ENCODE data around the gene ZNF354C.

Gene ZNF354C

DNA sequence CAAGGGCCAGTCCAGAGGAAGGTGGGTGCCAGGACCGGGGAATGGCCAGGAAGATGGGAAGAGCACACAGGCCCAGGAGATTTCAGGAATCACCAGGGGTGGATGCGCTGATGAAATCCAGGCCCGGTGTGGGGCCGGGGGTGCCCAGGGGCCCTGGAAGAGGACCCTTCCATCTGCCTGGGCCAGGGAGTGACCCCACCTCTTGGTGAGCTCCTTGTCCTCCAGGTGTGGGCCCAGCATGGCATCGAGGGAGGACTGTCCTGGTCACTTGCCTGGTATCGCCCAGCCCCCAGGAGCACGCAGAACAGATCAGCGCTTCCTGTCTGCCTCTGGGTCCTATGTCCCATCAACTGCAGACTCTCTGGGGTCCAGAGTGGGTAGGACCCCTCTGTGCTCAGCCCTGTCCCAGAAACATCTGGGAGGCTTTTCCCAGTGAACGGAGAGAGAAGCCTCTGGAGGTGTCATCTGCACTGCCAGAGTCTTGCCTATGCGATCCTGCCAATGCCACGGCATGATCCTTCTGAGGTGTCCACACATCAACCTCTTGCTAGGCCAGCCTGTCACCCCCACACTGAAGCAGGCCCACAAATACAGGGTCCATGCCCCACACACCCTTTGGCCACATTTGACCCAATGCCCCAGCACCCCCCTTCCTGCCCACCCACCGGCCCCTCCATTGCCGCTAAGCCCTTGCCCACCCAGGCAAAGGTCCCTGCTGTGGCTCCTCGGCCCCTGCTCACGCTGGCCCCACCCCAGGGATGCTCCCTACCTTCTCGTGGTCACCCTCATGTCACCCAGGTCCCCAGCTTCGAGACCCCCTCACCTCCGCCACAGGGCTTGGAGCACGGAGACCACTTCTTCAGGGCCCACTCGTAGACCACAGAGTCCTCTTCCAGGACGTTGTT, 67.2 kb downstream of the ZNF354C start:
- no peak for DNase-seq (ENCODE audit: low spot score)

DNA sequence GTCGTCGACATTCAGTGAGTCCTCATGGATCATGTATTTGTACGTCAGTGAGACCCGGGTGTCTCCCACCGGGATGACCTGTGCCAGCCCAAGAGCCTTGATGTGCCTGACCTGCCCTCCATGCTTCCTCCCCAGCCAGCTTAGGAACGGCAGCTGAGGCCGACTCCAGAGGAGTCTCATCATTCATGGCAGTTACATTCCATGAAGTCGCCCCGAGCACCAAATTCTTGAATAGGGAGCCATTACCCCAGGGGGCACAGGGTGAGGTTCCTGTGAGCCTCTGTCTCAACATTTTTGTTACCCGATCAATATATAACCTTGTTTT, 67.8 kb downstream of the ZNF354C start:
- no peak for DNase-seq (ENCODE audit: low spot score)

DNA sequence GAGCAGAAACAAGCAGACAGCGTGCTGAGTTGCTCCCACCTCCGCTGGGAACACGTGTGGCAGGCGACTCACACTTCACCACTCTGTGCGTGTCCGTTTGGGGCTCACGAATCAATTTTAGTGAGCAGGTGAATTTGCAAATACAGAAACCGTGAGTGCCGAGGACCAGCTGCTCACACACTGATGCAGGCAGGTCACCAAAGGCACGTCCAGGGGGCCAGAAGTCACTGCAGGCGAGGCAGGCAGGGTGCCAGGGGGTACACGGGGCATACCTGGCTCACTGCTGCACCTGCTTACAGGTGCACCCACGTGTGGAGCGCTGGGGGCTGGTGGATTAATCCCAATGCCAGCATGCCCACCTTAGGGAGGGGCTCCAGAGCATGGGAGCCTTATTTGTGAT, 68.8 kb downstream of the ZNF354C start:
- no peak for DNase-seq (ENCODE audit: low spot score)

DNA sequence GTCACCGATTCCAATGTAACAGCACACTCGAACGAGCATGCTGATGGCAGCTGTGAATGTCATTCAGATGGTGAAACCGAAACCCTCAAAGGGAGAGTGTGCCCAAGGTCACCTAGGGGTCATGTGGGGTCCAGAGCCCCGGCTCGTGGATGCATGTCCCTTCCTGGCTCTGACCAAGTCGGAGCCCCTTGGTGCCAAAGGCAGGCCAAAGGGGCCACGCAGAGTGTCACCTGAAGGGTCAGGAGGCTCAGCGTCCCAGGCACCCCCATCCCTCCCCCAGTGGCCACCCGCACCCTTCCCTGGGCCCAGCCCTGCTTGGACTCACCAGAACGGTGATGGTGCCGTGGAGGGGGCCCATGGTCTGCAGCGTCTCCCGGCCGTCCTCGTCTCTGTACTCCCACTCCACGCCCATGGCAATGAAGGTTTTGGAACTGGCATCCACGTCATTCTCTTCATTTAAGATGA, 69.5 kb downstream of the ZNF354C start:
- DNase-seq (ENCODE audit: low spot score), result no peak

DNA sequence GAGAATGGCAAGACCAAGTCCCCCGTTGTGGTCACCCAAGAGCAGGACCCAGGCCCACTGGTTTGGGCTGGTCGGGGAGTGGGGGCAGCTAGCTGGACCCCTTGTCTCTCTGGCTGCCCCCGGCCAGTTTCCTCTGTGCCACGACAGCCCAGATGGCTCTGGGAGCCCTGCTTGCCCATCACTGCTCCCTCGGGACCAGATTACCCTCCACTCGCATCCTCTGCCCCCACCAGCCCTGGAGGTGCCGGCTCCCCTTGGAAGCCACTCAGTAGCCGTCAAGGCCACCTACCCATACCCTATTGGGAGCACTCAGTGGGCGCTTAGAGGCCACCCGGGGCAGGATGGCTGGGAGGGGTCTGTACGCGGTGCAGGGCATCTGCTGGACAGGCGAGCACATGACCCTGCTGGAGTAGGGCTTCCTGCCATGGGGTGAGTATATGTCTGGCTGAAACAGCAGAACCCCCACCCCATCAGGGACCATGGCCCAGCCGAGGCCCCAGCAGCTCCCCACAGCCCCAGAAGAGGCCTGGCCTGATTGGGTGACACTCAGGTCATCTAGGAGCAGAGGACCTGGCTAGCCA, 70.0 kb downstream of the ZNF354C start:
- no peak for DNase-seq (ENCODE audit: low spot score)

DNA sequence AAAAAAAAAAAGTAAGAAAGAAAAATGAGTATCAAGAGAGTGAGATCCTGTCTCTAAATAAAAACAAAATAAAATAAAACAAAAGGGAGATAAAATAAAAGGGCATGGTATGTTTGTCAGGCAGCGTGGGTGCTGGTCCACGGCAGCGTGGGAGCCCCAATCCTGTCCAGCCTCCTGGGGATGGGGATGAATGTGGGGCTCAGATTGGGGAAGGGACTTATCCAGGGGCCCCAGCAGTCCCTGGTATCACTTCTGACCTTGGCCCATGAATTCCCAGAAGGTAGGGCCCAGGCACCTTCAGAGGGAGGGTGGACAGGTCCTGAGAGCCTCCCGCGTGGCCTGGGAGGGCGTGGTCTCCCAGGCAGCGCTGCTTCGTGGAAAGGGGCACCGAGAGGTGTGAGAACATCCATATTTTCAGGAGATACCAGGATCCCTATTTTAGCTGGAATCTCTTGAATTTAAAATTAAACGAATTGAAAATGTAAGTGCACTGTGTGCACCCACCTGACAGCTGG, 71.2 kb downstream of the ZNF354C start:
- DNase-seq (ENCODE audit: low spot score), result no peak

DNA sequence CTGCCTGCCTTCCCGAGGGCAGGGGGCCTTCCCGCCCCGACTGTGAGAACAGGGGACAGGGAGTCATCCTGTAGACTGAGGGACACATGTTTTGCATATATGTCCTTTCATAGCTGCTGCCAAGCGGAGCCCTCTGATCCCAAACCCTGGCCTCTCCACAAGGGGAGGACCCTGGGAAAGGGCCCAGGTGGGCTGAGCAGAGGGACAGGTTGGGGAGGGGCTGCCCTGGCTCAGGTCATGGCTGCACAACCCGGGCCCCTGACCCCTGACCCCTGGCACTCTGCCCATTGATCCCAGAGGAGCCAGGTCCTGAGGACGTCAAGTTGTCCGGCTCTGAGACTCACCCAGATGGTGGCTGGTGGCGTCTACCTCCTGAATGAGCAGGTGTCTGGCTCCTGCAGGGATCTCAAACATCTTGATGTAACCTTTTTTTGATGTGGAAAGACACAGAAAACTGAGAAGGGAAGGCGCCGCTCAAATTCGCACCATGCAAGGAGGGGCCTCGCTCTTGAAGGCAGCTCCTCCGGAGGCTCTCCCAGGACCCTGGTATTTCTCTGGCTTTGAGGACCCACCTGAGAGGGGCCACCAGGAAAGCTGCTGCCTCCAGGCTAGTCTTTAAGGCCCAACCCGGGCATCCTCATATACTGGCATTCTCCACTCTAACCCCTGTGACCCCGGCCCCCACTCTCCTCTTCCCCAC, 71.9 kb downstream of the ZNF354C start:
- no peak for DNase-seq (ENCODE audit: low spot score)

DNA sequence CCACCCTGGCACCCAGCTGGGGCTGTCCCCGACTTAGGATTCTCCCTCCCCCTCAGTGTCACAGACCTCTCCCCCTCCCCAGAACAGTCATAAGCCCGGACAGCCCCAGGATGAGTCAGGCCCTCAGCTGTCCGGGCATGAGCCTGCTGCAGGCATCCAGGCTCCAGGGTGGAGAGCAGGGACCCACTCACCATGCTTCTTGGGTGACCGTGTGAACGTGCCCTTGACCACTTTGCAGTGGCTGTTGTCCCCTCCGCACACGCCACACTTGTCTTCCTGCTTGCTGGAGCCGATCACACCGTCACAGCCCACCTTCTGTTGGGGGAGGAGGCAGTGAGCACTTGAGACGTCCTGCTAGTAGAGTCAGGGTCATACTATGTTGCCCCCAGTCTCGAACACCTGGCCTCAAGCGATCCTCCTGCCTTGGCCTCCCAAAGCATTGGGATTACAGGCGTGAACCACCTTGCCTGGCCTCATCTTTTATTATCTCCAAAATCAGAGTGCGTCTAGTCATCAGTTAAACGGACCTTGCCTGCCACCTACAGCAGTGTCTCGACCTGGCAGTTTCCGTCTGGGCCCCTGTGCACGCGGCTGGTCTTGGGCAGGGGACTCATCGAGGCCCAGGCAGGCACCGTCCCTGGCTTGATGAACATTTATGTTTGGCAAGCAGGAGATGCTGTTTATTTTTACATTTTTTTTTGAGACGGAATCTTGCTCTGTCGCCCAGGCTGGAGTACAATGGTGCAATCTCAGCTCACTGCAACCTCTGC, 72.6 kb downstream of the ZNF354C start:
- no peak for DNase-seq (ENCODE audit: low spot score)
